Peyer's patch (tissue), 4 donors: ENCODE results near the gene MSI1. TPM values are rescaled to one million over a fixed set of nuclear protein-coding genes. Genes with fewer than 3 reads are reported as not detected.
A peak's percentile ranks its signal among the peaks of the same experiment; 100 is the strongest.

ENCODE experiments used
- DNase-seq, 3 donors: peaks; one replicate each; pipeline ENCODE4 v3.0.0-alpha.2; 2017 to 2019
- H3K27ac ChIP-seq, 4 donors: fragments of 200-600 bp; sonication (generic); one replicate each; pipeline ENCODE4 v1.5.1; 2016 to 2019
- H3K27me3 ChIP-seq, 2 donors: fragments of 200-600 bp; sonication (generic); one replicate each; pipeline ENCODE4 v1.5.1; 2019
- H3K36me3 ChIP-seq, 3 donors: fragments of 200-600 bp; sonication (generic); one replicate each; pipeline ENCODE4 v1.5.1; 2016 to 2019
- H3K4me1 ChIP-seq, 4 donors: fragments of 200-600 bp; sonication (generic); one replicate each; pipeline ENCODE4 v1.5.1; 2016 to 2019
- H3K4me3 ChIP-seq, 4 donors: fragments of 200-600 bp; sonication (generic); 1 replicate in 3 of 4; 2 replicates in 1 of 4; pipeline ENCODE4 v1.5.1; 2016 to 2019; ENCODE audit warnings: mild to moderate bottlenecking in 1 of 4
- H3K9me3 ChIP-seq, 4 donors: fragments of 200-600 bp; sonication (generic); one replicate each; pipeline ENCODE4 v1.5.1; 2016 to 2019; ENCODE audit warnings: mild to moderate bottlenecking in 1 of 4
- POLR2A ChIP-seq, 2 donors: fragments of 450-650 bp; IDR thresholded peaks; one replicate each; pipeline ENCODE4 v1.5.1; 2017; ENCODE audit warnings: antibody characterized with exemption in 2 of 2, mild to moderate bottlenecking in 2 of 2, moderate library complexity in 2 of 2
- total RNA-seq, 4 donors: library from RNA; depleted of rRNA; stranded (reverse); fragments of >200 nt; gene quantifications; one replicate each; pipeline ENCODE4 v1.1.0, GENCODE V29; 2016
- TF ChIP-seq, protein P1 (sequence below), 6 experiments: fragments of 450-650 bp in 4 of 6; fragments of 200-600 bp in 2 of 6; sonication (generic) in 1 of 6; IDR thresholded peaks; one replicate each; pipeline ENCODE4 v1.5.1; 2017 to 2019; ENCODE audit warnings: antibody characterized with exemption in 6 of 6, mild to moderate bottlenecking in 3 of 6, moderate library complexity in 1 of 6

Gene MSI1
- total RNA-seq, 4 donors from 2014 or later: 1.6 to 5.8 (median 4.2) TPM

DNA sequence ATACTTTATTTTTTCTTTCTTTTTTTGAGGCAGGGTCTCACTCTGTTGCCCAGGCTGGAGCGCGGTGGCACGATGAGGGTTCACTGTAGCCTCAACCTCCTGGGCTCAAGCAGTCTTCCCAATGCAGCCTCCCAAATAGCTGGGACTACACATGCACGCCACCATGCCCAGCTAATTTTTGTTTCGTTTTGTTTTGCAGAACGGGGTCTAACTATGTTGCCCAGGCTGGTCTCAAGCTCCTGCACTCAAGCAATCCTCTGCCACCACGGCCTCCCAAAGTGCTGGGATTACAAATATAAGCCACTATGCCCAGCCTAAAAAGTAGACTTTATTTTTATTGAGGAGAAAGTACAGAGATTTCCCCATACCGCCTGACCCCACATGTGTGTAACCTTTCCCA, 4.7 kb upstream of the MSI1 start:
- Histone ChIP-seq H3K4me3 (no peak overlapping the region), H3K4me1 (peaks cover 0 to 8% (median 3%) of the 10 kb centered on the region in 4 donors), H3K36me3 (no peaks in the 10 kb centered on the region), H3K27me3 (peaks cover 0 to 17% of the 10 kb centered on the region in 2 donors), H3K27ac (no peak overlapping the region), H3K9me3 (no peaks in the 10 kb centered on the region)
- TF ChIP-seq POLR2A (IDR thresholded peaks at IDR 0.05): no peak
- TF ChIP-seq, protein P1, sequence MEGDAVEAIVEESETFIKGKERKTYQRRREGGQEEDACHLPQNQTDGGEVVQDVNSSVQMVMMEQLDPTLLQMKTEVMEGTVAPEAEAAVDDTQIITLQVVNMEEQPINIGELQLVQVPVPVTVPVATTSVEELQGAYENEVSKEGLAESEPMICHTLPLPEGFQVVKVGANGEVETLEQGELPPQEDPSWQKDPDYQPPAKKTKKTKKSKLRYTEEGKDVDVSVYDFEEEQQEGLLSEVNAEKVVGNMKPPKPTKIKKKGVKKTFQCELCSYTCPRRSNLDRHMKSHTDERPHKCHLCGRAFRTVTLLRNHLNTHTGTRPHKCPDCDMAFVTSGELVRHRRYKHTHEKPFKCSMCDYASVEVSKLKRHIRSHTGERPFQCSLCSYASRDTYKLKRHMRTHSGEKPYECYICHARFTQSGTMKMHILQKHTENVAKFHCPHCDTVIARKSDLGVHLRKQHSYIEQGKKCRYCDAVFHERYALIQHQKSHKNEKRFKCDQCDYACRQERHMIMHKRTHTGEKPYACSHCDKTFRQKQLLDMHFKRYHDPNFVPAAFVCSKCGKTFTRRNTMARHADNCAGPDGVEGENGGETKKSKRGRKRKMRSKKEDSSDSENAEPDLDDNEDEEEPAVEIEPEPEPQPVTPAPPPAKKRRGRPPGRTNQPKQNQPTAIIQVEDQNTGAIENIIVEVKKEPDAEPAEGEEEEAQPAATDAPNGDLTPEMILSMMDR (IDR thresholded peaks at IDR 0.05): no peak
- DNase-seq: no peak

DNA sequence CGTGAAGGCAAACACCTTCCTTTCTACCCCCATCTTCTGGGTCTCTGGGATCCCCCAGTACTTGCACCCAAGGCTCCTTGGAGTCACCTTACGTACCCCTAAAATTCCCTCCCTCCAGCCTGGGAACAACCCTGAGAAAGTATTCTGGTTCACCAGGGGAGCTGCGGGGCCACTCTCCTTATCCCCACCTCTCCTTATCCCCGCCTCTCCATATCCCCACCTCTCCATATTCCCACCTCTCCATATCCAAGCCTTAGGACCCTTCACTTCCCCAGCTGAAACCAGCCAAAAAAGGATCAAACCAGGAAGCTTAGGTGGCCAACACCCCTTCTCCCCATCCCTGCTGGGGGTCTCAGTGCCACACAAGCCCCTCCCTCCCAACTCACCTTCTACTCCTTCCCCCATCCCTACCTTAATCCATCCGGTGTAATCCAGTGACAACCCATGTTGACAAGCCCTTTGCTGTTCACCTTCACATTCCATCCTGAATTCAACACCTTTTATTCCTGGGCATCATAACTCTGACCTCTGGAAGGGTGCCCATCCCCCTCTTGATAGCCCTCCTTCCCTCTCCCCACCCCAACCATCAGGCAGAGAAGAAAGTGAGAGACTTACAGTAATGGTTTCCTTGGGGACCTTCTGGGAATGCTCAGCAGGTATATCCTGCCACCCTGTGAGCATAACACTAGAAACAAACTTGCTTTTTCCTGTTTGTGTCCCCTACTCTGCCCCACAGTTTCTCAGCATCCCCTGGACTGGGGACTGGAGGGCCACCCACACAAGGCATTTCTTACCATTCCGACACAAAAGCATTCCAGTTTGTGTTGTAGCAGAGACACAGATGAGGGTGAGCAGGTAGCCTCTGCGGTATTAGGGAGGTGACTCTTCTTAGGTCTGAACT, 1.6 kb upstream of the MSI1 start:
- no peak for DNase-seq
- Histone ChIP-seq H3K36me3 (no peaks in the 10 kb centered on the region), H3K4me1 (peaks cover 0 to 28% (median 9%) of the 10 kb centered on the region in 4 donors), H3K9me3 (no peaks in the 10 kb centered on the region), H3K27ac (no peak overlapping the region), H3K4me3 (no peak overlapping the region), H3K27me3 (peaks cover 0 to 20% of the 10 kb centered on the region in 2 donors)
- no peak for TF ChIP-seq POLR2A (IDR thresholded peaks at IDR 0.05)
- TF ChIP-seq, protein P1 (IDR thresholded peaks at IDR 0.05): no peak

DNA sequence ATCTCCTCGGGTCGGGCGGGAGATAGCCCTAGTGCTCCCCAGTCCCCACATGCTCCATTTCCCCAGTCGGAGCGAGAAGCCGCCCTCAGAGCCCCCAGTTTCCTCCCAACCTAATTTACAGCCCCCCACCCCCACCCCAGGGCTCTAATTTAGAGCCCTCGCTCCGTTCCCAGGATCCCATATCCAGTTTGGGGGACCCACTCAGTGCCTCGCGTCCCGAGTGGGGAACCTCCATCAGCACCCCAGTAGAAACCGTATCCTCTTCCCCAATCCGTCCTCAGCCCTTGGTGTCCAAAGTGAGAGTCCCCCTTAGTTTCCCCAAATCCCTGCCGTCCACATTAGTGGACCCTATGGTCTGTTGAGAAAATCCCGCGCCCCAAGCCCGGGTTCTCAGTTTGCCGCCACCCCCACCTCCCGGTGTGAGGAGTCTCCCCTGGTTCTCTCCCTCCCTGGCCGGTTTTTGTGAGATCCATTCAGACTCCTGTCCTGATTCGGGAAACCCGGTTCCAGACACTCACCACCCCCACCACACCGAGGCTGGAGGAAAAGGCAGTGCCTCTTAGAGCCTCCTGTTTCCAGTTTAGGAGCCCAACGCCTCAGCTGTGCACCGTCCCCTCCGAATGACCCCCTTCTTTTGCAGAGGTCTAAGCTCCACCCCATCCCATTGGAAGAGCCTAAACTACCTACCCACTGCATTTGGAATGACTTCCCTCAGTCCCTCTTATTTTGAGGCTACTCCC, 809 bp upstream of the MSI1 start:
- Histone ChIP-seq H3K36me3 (no peaks in the 10 kb centered on the region), H3K27me3 (peaks cover 0 to 20% of the 10 kb centered on the region in 2 donors), H3K27ac (no peak overlapping the region), H3K4me3 (peak overlapping the region; percentile 21 to 68 (median 52)), H3K4me1 (peaks cover 0 to 36% (median 9%) of the 10 kb centered on the region in 4 donors), H3K9me3 (no peaks in the 10 kb centered on the region)
- DNase-seq: no peak
- TF ChIP-seq, protein P1 (IDR thresholded peaks at IDR 0.05): no peak
- TF ChIP-seq POLR2A (IDR thresholded peaks at IDR 0.05): no peak

DNA sequence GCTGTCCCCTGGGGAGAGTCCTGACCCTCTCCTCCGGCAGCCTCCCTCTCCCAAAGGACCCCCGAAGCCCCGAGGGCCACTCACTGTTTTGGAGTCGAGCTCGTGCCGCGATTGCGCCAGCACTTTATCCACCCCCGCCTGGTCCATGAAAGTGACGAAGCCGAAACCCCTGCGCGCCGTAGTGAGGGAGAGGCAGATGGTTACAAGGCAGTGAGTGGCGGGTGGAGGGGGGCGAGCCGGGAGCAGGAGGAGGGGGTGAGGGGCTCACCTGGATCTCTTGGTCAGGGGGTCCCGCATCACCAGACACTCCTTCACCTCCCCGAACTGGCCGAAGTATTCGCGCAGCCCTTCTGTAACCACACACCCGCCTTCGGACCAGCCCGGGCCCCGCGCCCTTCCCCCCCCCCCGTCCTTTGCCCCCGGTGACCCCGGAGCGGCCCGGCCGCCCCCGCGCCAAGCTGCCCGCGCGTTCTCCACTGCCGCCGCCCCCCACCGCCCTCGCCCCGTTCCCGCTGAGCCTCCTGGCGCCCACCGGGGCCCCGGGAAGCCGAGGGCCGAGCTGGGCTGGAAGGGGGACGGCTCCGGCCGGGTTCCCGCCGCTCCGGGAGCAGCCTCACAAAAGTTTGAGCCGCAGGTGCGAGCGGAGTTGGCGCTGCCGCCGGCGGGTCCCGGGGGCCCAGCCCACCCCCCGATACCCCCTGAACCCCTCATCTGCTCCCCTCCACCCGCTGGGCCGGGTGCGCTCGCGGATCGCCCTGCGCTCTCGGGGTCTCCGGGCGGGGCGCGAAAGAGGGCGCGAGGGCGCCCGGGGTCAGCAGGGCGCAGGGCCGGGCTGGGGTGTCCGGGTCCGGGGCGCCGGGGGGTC, 808 bp downstream of the MSI1 start:
- no peaks in the 10 kb centered on the region for H3K36me3 ChIP-seq
- TF ChIP-seq, protein P1 (IDR thresholded peaks at IDR 0.05): no peak
- TF ChIP-seq POLR2A (IDR thresholded peaks at IDR 0.05): no peak
- H3K9me3 ChIP-seq: no peaks in the 10 kb centered on the region
- H3K27ac ChIP-seq: peak overlapping the region in 3 of 4 donors; percentile 22 to 61 (median 48)
- H3K27me3 ChIP-seq: peaks cover 0 to 20% of the 10 kb centered on the region in 2 donors
- peak overlapping the region; percentile 31 to 68 (median 52) for H3K4me3 ChIP-seq
- peaks cover 0 to 44% (median 9%) of the 10 kb centered on the region in 4 donors for H3K4me1 ChIP-seq
- DNase-seq: no peak
